HG03135 (cell line): ENCODE measurements around the gene NAA15.
"Not testable (repeated sequence)": the region's sequence is repeated elsewhere in the genome, so short reads cannot be mapped to it uniquely, and the experiment has no call there.

Experiments
- ATAC-seq: cut with Tn5 transposase; IDR thresholded peaks from one replicate; pipeline ENCODE4 v1.9.1; 2021; ENCODE audit warnings: mild to moderate bottlenecking, moderate library complexity; ENCODE audit not compliant: unreplicated experiment

Gene NAA15

GRCh38 chr4:139295942-139296299, 5.4 kb upstream of the NAA15 start:
- no peak for ATAC-seq

GRCh38 chr4:139297001-139297410, 4.3 kb upstream of the NAA15 start:
- no peak for ATAC-seq

DNA sequence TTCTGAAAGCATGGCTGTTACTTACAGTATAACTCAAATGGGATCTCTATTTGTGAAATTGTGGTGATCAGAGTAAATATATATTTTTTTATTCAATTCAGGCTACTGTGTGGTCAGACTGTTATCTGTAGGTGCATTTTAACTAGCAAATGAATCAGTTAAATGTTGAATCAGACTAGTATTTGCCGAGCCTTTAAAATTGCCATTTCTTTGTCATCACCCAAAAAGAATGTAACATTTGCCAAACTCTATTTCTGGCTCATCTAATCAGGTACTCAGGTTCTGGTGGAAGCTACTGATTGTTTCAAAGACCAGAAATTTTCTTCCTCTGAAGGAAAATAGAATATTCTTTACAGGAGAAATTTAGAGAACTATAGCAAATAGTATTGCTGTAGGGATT, 1.8 kb upstream of the NAA15 start:
- ATAC-seq, result no peak

- ATAC-seq, result peak; percentile 8
These were observed 733 bp upstream of the NAA15 start for GRCh38 chr4:139300431-139301112.

- ATAC-seq, result peak; percentile 40
These were observed 711 bp downstream of the NAA15 start, which contains the start of gene NDUFC1 for GRCh38 chr4:139301821-139302611. NDUFC1 (minus strand) TSS chr4:139302477; CDS start chr4:139295798, 6,679 bp downstream.

GRCh38 chr4:139304920-139305319, 3.6 kb downstream of the NAA15 start:
- ATAC-seq, result no peak

DNA sequence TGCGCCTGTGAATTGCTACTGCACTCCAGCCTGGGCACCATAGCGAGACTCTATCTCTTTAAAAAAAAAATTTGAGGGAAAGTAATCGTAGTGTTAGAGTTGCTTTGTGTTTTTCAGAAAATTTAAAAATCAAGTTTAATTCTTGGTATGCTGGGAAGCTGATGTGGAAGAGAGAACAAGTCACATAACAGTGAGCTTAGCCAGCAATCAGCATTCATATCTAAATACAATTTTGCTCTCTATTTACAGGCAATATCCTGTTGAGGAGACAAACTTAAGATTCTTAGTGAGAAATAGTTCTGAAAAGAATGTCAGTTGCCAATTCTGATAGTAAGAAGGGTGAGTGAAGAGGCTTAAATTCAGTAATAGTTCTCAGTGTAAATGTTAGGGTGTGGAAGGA, 10.6 kb downstream of the NAA15 start:
- ATAC-seq, result no peak

DNA sequence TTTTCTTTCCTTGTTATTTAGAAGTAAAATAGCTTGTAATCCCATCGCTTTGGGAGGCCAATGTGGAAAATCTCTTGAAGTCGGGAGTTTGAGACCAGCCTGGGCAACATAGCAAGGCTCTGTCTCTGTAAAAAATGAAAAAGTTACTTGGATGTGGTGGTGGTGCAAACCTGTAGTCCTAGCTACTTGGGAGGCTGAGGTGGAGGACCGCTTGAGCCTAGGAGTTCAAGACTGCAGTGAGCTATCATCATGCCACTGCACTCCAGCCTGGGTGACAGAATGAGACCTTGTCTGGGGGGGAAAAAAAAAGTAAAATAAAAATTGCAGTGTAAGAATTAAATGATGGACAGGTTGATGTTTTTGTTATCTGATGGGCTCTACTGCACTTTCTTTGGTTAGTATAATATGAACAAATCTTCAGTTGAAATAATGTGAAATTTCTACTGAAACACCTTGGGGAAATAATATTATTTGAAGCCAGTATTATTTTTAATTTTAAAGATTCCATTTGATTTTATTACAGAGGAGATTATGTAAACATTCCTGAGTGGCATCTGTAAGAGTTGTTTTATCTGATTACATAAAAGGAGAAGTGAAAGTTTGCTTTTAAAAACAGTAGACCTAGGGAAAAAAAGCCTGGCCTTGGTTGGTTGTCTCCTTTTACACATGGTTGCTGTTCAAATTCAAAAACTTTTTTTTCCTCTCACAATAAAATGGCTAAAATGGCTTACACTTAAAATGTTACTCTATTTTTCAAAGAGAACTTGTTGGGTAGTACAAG, 11.4 kb downstream of the NAA15 start:
- no peak for ATAC-seq

GRCh38 chr4:139313414-139313813, 12.1 kb downstream of the NAA15 start:
- ATAC-seq, result not testable (repeated sequence)

DNA sequence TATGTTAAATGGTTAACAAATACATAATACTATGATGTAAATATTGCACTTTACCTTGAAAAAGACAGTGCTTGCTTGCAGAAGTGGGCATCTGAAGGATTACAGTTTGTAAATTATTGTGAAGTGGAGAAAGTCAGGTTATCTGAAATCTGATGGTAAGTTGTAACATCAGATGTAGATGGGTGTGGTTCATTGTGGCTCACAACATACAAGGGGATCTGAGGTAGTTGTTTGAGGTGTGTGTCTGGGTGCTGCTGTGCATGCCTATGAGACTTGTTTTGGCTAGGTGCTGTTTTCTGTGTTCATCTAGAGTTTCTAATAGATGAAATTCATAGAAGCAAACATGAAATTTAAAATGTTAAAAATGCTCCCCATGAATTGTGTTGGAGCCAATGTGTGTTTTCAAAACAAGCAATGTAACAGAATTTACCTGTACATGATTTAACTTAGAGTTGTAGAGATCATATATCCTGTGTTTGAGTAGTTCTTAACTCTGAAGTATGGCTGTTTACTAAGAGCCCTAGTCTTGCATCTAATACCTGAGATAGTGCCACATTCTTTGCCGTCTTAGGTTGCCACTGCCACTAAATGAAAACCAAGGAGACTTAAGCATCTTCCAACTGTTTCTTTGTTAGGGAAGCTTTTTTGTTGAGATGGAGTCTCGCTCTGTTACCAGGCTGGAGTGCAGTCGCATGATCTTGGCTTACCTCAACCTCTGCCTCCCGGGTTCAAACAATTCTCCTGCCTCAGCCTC, 12.9 kb downstream of the NAA15 start:
- ATAC-seq, result no peak

DNA sequence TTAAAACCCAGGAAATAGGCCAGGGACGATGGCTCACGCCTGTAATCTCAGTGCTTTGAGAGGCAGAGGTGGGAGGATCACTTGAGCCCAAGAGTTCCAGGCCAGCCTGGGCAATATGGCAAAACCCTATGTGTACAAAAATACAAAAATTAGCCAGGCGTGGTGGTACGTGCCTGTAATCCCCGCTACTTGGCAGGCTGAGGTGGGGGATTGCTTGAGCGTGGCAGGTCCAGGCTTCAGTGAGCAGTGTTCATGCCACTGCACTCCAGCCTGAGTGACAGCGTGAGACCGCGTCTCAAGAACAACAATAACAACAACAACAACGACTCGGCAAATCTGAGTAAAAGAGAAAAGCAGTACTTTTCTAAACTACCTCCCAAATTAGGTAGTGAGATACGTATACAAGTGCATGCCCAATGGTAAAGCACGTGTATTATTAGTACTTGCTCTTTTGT, 13.9 kb downstream of the NAA15 start:
- ATAC-seq, result peak; percentile 69

- no peak for ATAC-seq
These were observed 15.4 kb downstream of the NAA15 start for GRCh38 chr4:139316733-139317132.

DNA sequence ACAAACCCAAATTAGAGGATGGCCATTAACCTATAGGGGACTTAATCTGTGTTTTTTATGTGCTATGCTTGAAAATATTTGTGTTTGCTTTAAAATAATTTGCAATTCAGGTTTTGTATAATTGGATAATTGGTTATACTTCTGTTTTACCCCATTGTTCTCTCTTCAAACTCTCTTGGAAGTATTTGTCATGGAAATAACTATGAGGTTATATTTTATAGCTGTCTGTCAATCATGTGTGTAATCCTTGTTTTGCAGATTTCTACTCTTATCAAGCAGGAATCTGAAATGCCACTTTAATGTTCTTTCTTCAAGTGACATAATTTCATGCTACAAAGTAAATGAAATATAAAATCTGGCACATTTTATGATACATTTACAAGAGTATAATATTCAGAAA, 16.3 kb downstream of the NAA15 start:
- no peak for ATAC-seq

- no peak for ATAC-seq
These were observed 18.3 kb downstream of the NAA15 start for GRCh38 chr4:139319571-139319970.

DNA sequence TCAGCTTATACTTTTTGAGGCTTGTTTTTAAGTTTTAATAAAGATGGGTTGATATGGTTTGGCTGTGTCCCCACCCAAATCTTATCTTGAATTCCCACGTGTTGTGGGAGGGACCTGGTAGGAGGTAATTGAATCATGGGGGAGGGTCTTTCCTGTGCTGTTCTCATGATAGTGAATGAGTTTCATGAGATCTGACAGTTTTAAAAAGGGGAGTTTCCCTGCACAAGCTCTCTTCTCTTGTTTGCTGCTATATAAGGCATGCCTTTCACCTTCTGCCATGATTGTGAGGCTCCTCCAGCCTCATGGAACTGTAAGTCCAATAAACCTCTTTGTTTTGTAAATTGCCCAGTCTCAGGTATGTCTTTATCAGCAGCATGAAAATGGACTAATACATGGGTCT, 20.8 kb downstream of the NAA15 start:
- not testable (repeated sequence) for ATAC-seq

- ATAC-seq, result not testable (repeated sequence)
These were observed 21.2 kb downstream of the NAA15 start for GRCh38 chr4:139322541-139322940.

GRCh38 chr4:139324620-139325019, 23.3 kb downstream of the NAA15 start:
- no peak for ATAC-seq

DNA sequence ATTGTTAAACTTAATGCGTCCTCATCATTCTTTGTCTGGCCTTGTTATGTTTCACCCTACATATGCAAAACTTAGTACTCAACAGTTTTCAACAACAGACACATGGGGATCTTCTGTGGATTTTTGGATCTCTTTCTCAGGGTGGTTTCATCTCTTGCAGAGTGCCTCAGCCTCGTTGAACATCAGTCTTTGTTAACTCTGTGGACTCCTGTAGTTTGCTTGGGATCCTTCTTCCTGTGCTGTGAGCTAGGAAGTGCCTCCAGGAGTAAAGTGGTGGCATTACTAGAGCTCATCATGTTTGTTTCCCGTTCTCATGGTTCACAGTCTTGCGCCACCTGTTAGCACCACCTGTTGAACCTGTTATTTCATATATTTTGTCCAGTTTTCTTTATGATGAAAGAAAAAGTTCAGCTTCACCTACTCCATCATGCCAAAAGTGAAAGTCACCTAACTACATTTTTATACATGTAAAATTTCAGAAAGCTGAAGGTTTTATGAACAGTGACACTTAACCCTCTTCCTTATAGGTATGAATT, 28.4 kb downstream of the NAA15 start:
- no peak for ATAC-seq

DNA sequence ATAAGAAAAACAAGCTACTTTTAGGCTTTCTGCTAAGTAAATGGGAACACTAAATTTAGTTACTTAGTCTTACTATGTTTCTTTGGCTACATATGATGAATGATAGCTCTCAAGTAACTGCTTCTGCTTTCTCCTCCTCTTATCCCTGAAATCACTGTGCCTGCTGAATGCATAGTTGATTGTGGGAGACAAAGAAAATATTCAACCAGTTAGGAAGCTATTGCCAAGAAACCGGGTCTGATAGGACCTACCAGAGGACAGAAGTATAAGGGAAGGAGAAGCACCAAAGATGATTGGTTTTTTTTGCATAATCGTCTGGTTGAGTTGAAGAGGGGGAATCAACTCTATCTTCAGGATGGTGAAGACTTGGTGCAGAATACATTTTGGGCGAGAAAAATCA, 29.0 kb downstream of the NAA15 start:
- ATAC-seq, result no peak

- ATAC-seq, result no peak
These were observed 29.9 kb downstream of the NAA15 start for GRCh38 chr4:139331185-139331584.
